Heart left ventricle (tissue), 16 donors: ENCODE results near the gene NARS2. TPM values are rescaled to one million over a fixed set of nuclear protein-coding genes. Genes with fewer than 3 reads are reported as not detected.

Experiments
- ATAC-seq, 4 donors: fragments of 200-7000 bp; cut with Tn5 transposase; one replicate each; pipeline ENCODE4 v1.9.1; 2020 to 2022; ENCODE audit warnings: moderate library complexity in 4 of 4, mild to moderate bottlenecking in 3 of 4, moderate number of reproducible peaks in 1 of 4
- DNase-seq, 5 donors: peaks; one replicate each; pipeline ENCODE4 v3.0.0-alpha.2; 2020
- H3K27ac ChIP-seq, 12 donors: fragments of 200-600 bp; sonication (generic) in 4 of 12; one replicate each; pipeline versions ENCODE4 v1.5.0 to v1.8.0; 2016 to 2022; ENCODE audit warnings: mild to moderate bottlenecking in 2 of 12
- H3K27me3 ChIP-seq, 9 donors: fragments of 200-600 bp; sonication (generic) in 2 of 9; one replicate each; pipeline versions ENCODE4 v1.5.1 to v1.8.0; 2016 to 2022; ENCODE audit warnings: mild to moderate bottlenecking in 3 of 9
- H3K36me3 ChIP-seq, 9 donors: fragments of 200-600 bp; sonication (generic) in 2 of 9; one replicate each; pipeline versions ENCODE4 v1.5.0 to v1.8.0; 2018 to 2022; ENCODE audit warnings: mild to moderate bottlenecking in 2 of 9
- H3K4me1 ChIP-seq, 12 donors: fragments of 200-600 bp; sonication (generic) in 4 of 12; one replicate each; pipeline versions ENCODE4 v1.5.0 to v1.8.0; 2016 to 2022; ENCODE audit warnings: mild to moderate bottlenecking in 3 of 12
- H3K4me3 ChIP-seq, 12 donors: fragments of 200-600 bp; sonication (generic) in 4 of 12; one replicate each; pipeline versions ENCODE4 v1.5.0 to v1.8.0; 2017 to 2022; ENCODE audit warnings: mild to moderate bottlenecking in 9 of 12, moderate library complexity in 4 of 12
- H3K9me3 ChIP-seq, 12 donors: fragments of 200-600 bp; sonication (generic) in 4 of 12; one replicate each; pipeline versions ENCODE4 v1.5.0 to v1.8.0; 2016 to 2022; ENCODE audit warnings: mild to moderate bottlenecking in 1 of 12
- POLR2A ChIP-seq, 2 donors: fragments of 450-650 bp; IDR thresholded peaks; one replicate each; pipeline ENCODE4 v1.6.1; 2017; ENCODE audit warnings: antibody characterized with exemption in 2 of 2, mild to moderate bottlenecking in 2 of 2, moderate library complexity in 2 of 2
- WGBS, 4 donors: extraction: QIAGEN DNeasy Blood & Tissue Kit in 2 of 4; methylation state at CpG; one replicate each; pipeline versions ENCODE4 v1.1.5 to v1.1.7; 2013 to 2018; 5-methylcytosine and 5-hydroxymethylcytosine counted together
- intact Hi-C, 10 donors: fragments of 100-400 bp; cut with DNase I; formaldehyde crosslinking; loops; one replicate each; pipeline versions ENCODE4 v1.11.1 to v1.14.2; 2022
- polyA plus RNA-seq, 2 donors: library from polyadenylated mRNA; stranded (reverse); fragments of 200-250 nt; gene quantifications; one replicate each; pipeline ENCODE4 v1.2.3, GENCODE V29; 2013
- total RNA-seq, 9 donors: library from RNA; depleted of rRNA in 2 of 9; stranded (reverse); fragments of >200 nt in 2 of 9; fragmentation: NEBNext Ultra II Directional in 3 of 9; extraction: Animal tissue kit (Norgen Biotek cat#: 25700) in 3 of 9; gene quantifications; one replicate each; pipeline versions ENCODE4 v1.1.0 to v1.2.4, GENCODE V29; 2016 to 2023
- TF ChIP-seq, protein P1 (sequence below), 12 donors: fragments of 200-600 bp; sonication (generic) in 4 of 12; IDR thresholded peaks; one replicate each; pipeline versions ENCODE4 v1.5.0 to v1.8.0; 2018 to 2022; ENCODE audit warnings: antibody characterized with exemption in 12 of 12, mild to moderate bottlenecking in 5 of 12
- donor health status: ischemic (EF 13 %, LVEDD 7.1; RV severe dilation, severe dysfunction).
- donor health status: healthy with polysubstance abuse.
- donor health status: DM: no; HTN: yes; CAD: no.
- donor health status: DM: no; HTN: no; CAD: no.
- donor health status: ischemic (EF 25% LVEDD 6.9; RV normal size, moderate dysfunction).
- donor health status: ischemic (EF 25% LVEDD 5.7; RV mildly dilated, moderate dysfunction).
- donor health status: healthy.
- donor health status: DM: yes; HTN: yes; CAD: no.
- donor health status: ischemic (EF 35%, LVEDD 5.7; RV mildly dilated, moderate dysfunction).
- donor health status: nonischemic (EF 11% LVEDD 7.7; RV severe dilation, severe dysfunction).
- donor health status: DM: yes; HTN: yes; CAD: no.
- donor health status: PGD.
- donor health status: ischemic (EF 29% LVEDD 5.4; RV normal size, mild dysfunction).
- donor health status: nonischemic (EF 23%, LVEDD 6.1; RV moderate dilation, normal function).

NARS2 gene
- total and polyA plus RNA-seq, 11 donors: 9.9 to 23.2 (median 15.8) TPM

DNA sequence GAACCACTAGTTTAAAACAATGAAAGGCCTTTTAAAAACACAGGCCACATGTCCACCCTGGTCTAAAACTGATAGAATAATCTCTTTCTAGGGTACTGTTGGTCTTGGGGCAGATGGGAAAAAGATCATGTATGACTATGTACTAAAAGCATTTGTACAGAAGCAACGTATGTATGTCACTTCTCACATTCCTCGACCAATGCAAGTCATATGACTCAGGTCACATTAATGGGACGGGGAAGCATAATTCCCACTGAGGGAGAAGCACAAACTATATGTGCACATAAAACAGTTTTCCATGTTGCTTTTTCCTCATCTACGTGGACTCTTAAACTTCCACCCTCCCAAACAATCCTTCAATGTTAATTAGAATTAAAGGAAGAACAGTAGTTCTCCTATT lies 124.8 kb downstream of the NARS2 start:
- WGBS, 4 donors: 85 to 91% (median 89%) methylated on average over 4 of the region's 4 CpGs
- intact Hi-C loops: no loop called here

DNA sequence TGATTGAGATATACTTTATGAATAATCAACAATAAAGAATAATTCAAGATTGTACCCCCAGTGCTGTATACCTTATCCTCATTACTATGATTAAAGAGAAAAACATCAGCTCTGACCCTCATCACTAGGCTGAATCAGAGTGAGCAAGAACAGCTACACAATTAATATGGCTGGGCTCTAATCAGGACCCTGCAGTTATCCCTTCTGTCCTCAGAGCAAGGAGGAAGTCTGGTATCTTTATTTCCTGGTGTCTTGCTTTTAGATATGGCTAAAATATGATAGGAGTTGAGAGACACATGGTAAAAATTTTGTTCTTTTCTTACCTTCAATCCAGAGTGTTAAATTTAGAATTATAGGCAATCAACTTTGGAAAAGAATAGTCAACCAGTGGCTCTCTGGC lies 128.5 kb downstream of the NARS2 start:
- intact Hi-C loops: no loop called here
- no peaks in the 10 kb centered on the region for H3K27me3 ChIP-seq
- DNase-seq (no peak), ATAC-seq (no peak)
- no peaks in the 10 kb centered on the region for H3K9me3 ChIP-seq
- no peak overlapping the region for H3K4me3 ChIP-seq
- H3K4me1 ChIP-seq: no peaks in the 10 kb centered on the region
- no peak overlapping the region for H3K27ac ChIP-seq
- no peak for TF ChIP-seq POLR2A (IDR thresholded peaks at IDR 0.05)
- TF ChIP-seq, protein P1, sequence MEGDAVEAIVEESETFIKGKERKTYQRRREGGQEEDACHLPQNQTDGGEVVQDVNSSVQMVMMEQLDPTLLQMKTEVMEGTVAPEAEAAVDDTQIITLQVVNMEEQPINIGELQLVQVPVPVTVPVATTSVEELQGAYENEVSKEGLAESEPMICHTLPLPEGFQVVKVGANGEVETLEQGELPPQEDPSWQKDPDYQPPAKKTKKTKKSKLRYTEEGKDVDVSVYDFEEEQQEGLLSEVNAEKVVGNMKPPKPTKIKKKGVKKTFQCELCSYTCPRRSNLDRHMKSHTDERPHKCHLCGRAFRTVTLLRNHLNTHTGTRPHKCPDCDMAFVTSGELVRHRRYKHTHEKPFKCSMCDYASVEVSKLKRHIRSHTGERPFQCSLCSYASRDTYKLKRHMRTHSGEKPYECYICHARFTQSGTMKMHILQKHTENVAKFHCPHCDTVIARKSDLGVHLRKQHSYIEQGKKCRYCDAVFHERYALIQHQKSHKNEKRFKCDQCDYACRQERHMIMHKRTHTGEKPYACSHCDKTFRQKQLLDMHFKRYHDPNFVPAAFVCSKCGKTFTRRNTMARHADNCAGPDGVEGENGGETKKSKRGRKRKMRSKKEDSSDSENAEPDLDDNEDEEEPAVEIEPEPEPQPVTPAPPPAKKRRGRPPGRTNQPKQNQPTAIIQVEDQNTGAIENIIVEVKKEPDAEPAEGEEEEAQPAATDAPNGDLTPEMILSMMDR (IDR thresholded peaks at IDR 0.05): no peak
- H3K36me3 ChIP-seq: peaks cover 0 to 25% (median 16%) of the 10 kb centered on the region in 9 donors

More for the DNA sequence above, 124.8 kb downstream of the NARS2 start:
- Histone ChIP-seq H3K36me3 (no peaks in the 10 kb centered on the region), H3K4me3 (no peak overlapping the region), H3K9me3 (no peaks in the 10 kb centered on the region), H3K4me1 (peaks cover 0 to 10% (median 0%) of the 10 kb centered on the region in 12 donors), H3K27ac (no peak overlapping the region), H3K27me3 (no peaks in the 10 kb centered on the region)
- no peak for ATAC-seq
- no peak for DNase-seq
- TF ChIP-seq POLR2A (IDR thresholded peaks at IDR 0.05): no peak
- TF ChIP-seq, protein P1 (IDR thresholded peaks at IDR 0.05): no peak

DNA sequence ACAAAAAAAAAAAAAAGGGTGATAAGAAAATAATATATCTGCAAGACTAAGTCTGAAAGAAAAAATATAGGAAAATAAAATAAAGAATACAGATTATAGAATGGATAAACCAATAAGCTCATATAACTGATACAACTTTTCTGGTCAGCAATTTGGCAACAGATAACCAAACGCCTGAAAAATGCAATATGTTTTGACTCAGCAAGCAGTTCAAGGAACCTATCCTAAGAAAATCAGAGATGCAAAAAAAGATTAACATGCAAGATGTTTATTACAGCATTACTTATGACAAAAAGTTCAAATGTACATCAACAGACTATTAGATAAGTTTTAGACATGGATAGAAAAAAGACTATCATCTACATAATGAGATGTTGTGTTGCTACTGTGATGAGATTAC lies 129.9 kb downstream of the NARS2 start:
- ATAC-seq: no peak
- no peaks in the 10 kb centered on the region for H3K9me3 ChIP-seq
- 84 to 95% (median 89%) methylated on average over 1 of the region's 1 CpG for WGBS, 4 donors
- no peak for TF ChIP-seq POLR2A (IDR thresholded peaks at IDR 0.05)
- TF ChIP-seq, protein P1 (IDR thresholded peaks at IDR 0.05): no peak
- no peaks in the 10 kb centered on the region for H3K27me3 ChIP-seq
- H3K4me3 ChIP-seq: no peak overlapping the region
- no peak for DNase-seq
- intact Hi-C loops: no loop called here
- no peaks in the 10 kb centered on the region for H3K4me1 ChIP-seq
- H3K27ac ChIP-seq: no peak overlapping the region
- H3K36me3 ChIP-seq: peaks cover 0 to 29% (median 16%) of the 10 kb centered on the region in 9 donors

DNA sequence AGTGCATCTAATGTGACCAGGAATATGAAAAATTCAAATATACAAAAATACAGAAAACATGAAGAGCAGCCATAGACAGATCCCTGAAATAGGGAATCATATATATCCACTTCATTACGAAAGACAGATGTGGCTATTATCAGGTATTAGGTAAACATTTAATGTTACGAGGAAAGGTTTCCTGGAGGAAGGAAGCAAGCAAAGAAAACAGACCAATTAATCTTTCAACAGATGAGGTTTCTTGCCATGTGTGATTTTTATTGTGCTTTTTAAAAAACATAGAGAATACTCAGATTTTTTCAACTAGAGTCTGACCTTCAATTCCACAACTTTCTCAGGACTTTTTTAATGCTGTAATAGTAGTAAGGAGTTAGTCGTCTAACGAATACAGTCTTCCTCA lies 132.7 kb downstream of the NARS2 start:
- no peak overlapping the region for H3K27ac ChIP-seq
- 83 to 89% (median 85%) methylated on average over 4 of the region's 4 CpGs for WGBS, 4 donors
- no peaks in the 10 kb centered on the region for H3K4me1 ChIP-seq
- H3K4me3 ChIP-seq: no peak overlapping the region
- intact Hi-C loops: no loop called here
- no peaks in the 10 kb centered on the region for H3K9me3 ChIP-seq
- no peaks in the 10 kb centered on the region for H3K27me3 ChIP-seq
- ATAC-seq (no peak), DNase-seq (no peak)
- TF ChIP-seq, protein P1 (IDR thresholded peaks at IDR 0.05): no peak
- TF ChIP-seq POLR2A (IDR thresholded peaks at IDR 0.05): no peak
- peaks cover 0 to 29% (median 16%) of the 10 kb centered on the region in 9 donors for H3K36me3 ChIP-seq
